SH-SY5Y (cell line): ENCODE data around the gene EFEMP2.

Source experiments
- GATA2 ChIP-seq: IDR thresholded peaks from 2 replicates; pipeline ENCODE4 v1.6.1; 2011; ENCODE audit warnings: mild to moderate bottlenecking, low read depth, low read length
- GATA3 ChIP-seq: IDR thresholded peaks from 2 replicates; pipeline ENCODE4 v1.6.1; 2011; ENCODE audit warnings: low read depth, mild to moderate bottlenecking, low read length, moderate library complexity

EFEMP2 gene

DNA sequence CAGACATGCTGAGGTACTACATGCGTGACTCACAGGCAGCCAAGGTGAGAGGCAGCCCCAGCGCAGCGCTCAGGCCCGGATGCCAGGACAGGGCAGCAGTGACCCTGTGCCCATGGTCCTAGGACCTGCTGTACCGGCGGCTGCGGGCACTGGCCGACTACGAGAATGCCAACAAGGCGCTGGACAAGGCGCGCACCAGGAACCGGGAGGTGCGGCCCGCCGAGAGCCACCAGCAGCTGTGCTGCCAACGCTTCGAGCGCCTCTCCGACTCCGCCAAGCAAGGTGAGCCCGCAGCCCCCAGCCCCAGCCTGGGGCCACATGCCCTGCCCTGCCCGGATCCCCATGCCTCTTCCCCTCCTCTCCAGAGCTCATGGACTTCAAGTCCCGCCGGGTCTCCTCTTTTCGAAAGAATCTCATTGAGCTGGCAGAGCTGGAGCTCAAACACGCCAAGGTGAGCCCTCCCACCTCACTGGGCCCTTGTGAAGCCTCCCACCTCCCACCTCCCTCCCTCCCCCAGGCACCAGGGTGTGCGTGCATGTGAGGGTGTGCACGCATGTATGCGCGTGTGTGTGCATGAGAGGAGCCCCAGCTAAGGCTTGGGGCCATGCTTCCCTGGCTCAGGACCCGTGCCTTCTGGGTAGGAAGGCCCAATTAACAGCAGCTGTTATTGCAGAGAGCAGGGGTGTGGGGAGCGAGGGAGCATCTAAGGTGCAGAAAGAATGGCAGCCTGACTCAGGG, 19.9 kb downstream of the EFEMP2 start:
- TF ChIP-seq GATA3 (no peak), GATA2 (no peak)

DNA sequence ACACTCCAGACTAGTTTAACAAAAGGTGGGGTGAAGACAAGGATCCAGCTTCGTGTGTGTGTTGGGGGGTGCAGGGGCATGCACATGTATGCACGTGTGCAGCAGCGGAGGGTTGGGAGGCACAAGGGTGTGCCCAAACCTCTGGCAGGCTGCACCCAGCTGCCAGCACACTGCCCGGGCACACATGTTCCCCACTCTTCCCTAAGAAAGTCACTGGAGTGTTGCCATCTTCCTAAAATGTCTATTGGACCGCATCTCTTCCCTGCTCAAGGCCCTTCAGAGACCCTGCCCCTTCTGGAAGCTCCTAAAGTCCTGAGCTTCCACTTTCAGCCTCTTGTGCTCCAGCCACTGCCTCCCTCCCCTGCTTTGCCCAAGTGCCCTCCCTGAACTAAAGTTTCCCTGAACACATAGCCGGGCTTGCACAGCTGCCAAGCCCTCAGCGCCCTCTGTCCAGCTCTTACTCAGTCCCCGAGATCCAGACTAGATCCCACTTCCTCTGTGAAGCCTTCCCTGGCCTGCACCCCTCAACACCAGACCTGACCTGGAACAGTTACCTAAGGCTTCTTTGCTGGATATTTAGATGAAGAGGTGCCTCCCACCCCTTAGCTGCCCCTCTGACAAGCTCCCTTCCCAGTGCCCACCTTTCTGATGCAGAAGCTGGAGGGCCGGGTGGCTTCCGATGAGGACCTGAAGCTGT, 20.6 kb downstream of the EFEMP2 start:
- no peak for TF ChIP-seq GATA3
- no peak for TF ChIP-seq GATA2

DNA sequence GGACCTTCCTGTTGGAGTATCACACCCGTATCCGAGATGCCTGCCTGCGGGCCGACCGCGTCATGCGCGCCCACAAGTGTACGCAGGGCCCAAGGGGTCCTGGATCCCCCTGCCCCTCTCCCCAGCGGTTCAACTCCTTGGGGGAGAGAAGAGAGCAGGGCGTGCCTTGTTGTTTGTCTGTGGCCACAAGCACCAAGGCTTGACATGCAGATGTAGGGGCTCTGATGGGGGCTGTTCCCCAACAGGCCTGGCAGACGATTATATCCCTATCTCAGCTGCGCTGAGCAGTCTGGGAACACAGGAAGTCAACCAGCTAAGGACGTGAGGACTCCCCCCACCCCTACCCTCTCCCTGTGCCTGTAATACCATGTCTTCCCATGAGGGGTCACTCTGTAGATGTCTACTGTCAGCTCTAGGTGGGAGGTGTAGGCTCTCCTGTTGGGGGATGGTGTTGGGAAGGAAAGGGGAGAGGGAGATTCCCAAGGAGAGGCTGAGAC, 21.5 kb downstream of the EFEMP2 start:
- TF ChIP-seq GATA3 (no peak), GATA2 (no peak)

DNA sequence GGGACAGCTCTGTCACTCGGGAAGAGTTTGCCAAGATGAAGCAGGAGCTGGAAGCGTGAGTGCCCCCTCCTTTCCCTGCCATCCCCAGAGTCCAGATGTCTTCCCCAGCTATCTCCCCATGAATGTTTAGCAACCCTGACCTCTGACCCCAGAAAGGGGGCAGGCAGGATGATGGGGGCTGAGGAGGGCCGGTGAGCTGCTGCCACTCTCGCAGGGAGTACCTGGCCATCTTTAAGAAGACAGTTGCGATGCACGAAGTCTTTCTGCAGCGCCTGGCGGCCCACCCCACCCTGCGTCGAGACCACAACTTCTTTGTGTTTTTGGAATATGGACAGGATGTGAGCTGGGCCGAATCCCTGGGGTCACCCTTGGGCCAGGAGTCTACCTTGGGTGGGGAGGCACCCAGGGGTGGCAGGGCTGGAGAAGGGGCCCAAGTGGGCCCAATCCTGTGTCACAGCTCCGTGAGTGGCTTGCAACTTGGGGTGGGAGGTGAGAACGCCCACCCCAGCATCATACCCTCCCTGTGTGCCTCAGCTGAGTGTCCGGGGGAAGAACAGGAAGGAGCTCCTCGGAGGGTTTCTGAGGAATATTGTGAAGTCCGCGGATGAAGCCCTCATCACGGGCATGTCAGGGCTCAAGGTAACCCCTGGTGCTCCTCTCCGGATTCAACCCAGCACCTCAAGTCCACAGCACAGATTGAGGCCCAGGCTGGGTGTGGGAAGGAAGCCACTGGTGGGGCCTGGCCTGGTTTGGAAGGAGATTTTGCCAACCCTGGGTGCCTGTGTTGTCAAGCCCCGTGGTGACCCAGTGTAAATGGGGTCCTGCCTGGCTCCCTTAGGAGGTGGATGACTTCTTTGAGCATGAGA, 22.1 kb downstream of the EFEMP2 start:
- no peak for TF ChIP-seq GATA3
- no peak for TF ChIP-seq GATA2

DNA sequence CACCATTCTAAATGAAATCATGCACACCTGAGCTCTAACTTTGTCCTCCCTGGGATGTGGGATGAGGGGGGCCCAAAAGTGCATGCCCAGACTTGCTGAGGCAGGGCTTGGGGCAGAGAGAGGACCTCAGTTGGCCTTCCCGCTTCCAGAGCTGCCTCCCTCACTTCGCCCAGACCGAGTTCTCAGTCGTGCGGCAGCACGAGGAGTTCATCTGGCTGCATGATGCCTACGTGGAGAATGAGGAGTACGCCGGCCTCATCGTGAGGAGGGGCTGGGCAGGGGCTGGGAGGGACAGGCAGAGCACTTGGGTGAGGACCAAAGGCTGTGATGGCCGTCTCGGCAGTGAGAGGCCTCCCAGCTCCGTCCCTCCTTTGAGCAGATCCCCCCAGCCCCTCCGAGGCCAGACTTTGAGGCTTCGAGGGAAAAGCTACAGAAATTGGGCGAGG, 22.8 kb downstream of the EFEMP2 start:
- no peak for TF ChIP-seq GATA3
- no peak for TF ChIP-seq GATA2

DNA sequence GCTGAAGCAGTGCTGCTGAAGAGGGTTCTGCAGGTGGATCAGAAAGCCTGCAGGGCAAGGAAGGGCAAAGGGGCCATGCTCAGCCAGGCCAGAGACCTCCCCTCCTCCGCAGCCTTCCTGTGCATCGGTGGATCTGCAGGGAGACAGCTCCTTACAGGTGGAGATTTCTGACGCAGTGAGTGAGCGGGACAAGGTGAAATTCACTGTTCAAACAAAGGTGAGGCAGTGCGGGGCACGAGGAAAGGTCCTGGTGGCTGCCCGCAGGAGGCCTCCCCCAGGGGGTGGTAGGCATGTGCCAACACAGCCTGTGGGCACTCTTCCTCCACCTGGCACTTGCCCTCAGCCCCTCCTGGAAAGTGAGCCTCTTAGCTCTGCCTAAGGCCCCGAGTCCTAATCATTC, 23.2 kb downstream of the EFEMP2 start:
- TF ChIP-seq GATA2 (no peak), GATA3 (no peak)

DNA sequence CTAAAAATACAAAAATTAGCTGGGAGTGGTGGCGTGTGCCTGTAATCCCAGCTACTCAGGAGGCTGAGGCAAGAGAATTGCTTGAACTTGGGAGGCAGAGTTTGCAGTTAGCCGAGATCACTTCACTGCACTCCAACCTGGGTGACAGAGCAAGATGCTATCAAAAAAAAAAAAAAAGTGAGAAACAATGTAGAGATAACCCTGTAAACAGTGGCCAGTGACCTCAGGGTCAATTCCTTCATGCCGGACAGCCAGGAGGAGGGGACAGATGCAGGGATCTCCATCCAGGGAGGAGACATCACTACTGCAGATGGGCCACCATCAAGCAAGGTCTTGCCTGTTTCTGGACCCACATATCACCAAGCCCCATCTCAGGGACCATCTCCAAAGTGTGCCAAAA, 24.9 kb downstream of the EFEMP2 start:
- TF ChIP-seq GATA3 (no peak), GATA2 (no peak)

DNA sequence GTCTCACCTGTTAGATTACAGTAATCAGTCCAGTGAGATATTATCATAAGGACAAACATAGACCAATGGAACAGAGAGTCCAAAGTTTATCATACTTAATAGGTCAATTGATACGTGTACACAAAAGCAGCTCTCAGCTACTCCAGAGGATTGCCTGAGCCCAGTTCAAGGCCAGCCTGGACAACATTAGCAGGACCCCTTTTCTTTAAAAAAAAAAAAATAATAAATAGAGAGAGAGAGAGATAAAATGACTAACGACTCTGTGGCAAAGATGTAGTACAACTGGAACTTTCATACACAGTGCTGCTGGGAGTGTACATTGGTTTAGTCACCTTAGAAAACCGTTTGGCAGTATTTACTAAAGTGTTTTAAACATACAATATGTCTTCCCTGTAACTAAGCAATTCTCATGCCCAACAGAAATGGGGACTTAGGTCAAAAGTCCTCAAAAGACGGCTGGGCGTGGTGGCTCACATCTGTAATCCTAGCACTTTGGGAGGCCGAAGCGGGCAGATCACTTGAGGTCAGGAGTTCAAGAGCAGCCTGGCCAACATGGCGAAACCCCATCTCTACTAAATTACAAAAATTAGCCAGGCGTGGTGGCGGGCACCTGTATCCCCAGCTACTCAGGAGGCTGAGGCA, 28.2 kb downstream of the EFEMP2 start:
- TF ChIP-seq GATA2 (no peak), GATA3 (no peak)

DNA sequence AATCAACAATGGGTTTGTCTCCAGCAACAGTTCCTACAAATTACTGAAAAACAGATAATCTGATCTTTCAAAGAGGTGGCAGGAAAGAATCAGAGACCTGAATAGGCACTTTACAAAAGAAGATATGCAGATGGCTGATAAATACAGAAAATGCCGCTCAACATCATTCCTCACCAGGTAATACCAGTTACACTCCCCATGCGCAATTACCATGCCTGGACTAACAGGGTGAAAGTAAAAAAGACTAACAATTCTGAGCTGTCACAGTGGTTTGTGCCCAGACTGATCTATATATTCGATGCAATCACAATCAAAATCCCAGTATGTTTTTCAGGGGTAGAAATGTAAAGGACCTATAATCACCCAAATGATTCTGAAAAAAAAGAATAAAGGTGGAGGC, 28.8 kb downstream of the EFEMP2 start:
- TF ChIP-seq GATA2 (no peak), GATA3 (no peak)

DNA sequence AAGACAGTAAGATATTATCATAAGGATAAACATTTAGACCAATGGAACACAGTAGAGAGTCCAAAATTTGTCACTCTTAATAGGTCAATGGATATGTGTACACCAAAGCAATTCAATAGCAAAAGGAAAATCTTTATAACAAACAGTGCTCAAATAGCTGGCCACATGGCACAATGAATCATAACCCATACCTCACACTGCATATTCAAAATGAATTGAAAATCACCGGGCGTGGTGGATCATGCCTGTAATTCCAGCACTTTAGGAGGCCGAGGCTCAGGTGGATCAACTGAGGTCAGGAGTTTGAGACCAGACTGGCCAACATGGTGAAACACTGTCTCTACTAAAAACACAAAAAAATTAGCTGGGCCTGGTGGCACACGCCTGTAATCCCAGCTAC, 30.5 kb downstream of the EFEMP2 start:
- TF ChIP-seq GATA2 (no peak), GATA3 (no peak)

DNA sequence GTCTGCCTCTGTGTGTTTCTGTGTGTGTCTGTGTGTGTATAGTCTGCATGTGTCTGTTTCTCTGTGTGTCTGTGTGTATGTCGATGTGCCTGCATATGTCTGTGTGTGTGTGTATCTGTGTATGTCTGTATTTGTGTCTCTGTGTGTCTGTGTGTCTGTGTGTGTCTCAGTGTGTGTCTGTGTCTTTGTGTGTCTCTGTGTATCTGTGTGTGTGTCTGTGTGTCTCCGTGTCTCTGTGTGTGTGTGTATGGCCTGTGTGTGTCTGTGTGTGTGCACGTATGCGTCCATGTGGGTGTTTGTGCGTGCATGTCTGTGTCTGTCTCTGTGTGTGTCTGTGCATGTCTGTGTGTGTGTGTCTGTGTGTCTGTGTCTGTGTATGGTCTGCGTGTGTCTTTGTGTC, 38.4 kb downstream of the EFEMP2 start:
- no peak for TF ChIP-seq GATA3
- TF ChIP-seq GATA2, result no peak

DNA sequence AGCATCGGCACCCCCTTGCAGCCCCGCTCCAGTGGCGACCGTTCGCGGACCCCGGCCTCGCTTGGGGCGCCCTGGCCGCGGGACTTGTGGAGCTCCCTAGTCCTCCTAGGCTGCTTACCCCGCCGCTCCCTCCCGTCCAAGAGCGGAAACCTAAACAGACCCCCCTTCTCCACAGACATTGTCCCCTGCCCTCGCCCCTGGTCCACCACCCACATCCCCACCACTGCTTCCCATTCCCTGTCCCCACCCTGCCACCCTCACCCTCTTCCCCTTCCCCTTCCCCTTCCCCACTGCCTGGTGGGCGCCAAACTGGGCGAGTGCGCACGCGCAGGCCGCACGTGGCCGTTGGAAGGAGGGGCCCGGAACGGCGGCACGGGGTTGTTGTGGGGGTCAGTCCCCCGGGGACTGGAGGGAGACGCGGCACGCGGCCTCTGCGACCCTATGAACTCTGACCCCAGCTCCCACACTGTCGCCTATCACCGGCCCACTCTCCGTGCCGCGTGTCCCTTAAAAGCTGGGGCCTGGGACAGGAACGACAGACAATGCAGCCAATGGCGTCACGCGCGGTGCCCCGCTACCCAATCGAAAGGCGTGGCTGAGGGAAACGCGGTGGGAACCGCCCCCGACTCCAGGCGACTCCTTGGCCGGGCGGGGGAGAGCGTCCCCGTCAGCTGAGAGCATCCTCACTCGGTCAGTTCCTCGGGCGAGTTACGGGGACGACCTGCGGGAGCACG, 39.1 kb downstream of the EFEMP2 start, which contains the start of gene SNX32:
SNX32 (plus strand) TSS at position 667 of the 734 bp plus-strand sequence. CDS start 103 bp downstream, outside the sequence.
- no peak for TF ChIP-seq GATA3
- no peak for TF ChIP-seq GATA2

DNA sequence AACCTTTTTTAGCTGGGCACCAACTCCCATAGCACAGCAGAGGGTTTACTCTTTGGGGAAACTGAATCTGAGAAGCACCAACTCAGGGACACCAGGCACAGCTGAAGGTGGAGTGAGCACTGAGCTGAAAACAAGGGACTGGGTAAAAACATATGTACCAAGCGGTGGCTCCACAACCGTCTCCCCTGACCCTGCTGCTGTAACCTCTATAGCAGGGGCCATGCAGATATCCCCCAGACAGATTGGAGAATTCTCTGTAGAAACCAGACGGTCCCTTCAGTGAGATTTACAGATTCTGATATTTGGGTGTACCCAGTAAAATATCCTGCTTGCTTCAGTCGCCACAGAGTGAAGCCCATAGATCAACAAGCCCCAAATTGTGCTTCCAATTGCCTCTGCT, 43.1 kb downstream of the EFEMP2 start:
- TF ChIP-seq GATA3, result no peak
- TF ChIP-seq GATA2, result no peak
